ENCODE data around the gene DTNA.
"Not testable (repeated sequence)": the region's sequence is repeated elsewhere in the genome, so short reads cannot be mapped to it uniquely, and the experiment has no call there.

DTNA gene

GRCh38 chr18:34726286-34727004 lies 16.3 kb downstream of the DTNA start:
- DNase-seq, result no peak

- DNase-seq, result no peak
Observed at GRCh38 chr18:34729264-34729663, 19.2 kb downstream of the DTNA start.

GRCh38 chr18:34729740-34730355 lies 19.8 kb downstream of the DTNA start:
- DNase-seq, result no peak

DNA sequence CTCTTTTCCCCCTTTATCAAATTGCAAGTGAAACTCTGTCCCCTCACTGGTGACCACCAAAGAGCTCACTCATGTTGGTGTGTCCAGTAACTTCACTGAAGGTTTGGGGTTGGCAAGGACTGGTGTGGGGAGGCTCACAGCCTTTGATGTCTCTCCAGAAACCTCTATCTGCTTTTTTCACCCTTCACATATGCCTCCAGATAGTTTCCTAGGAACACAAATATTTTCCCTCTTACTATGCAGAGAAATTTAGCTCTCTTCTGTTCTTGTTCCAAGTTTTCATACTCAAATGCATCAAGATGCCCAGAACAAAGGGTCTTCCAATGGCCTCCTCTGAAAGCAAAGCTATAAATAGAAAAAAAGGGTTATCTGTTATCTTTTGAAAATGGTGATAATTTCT lies 20.7 kb downstream of the DTNA start:
- no peak for DNase-seq

DNA sequence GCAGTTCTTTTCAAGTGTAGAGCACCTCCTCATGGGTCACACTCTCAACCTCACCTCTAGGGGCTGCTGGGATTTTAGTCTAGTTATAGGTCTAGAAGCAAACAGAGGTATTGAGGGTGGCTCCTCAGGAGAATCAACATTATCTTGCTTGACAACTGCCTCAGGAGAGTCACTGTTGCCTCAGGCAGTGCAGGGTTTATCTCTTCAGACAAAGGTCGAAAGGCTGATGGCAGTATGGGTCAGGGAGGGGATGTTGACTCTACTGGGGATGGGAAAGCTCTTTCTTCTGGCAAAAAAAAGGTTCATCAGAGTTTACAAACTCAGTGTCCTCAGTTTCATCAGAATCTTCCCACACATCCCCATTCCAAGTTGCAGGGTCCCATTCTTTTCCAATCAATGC lies 24.0 kb downstream of the DTNA start:
- DNase-seq, result no peak

DNA sequence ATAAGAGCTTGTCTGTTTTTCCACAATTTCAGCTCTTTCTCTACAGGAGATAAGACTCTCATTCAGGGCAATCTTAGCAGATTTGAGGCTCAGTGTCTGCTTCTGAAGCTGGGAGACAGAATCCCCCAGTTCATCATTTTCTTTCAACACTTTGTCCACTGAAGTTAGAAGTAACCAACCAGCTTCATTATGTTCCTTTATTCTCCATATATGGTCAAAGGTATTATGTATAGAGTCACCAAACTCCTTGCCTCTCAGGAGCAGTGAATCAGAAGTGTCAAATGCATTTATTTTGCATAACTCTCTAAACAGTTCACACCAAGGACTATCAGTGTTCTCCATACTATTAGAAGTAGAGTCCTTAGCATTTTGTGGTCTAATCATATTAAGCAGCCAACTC lies 24.4 kb downstream of the DTNA start:
- DNase-seq, result not testable (repeated sequence)

- no peak for DNase-seq
Observed at GRCh38 chr18:34738175-34738894, 28.2 kb downstream of the DTNA start.

DNA sequence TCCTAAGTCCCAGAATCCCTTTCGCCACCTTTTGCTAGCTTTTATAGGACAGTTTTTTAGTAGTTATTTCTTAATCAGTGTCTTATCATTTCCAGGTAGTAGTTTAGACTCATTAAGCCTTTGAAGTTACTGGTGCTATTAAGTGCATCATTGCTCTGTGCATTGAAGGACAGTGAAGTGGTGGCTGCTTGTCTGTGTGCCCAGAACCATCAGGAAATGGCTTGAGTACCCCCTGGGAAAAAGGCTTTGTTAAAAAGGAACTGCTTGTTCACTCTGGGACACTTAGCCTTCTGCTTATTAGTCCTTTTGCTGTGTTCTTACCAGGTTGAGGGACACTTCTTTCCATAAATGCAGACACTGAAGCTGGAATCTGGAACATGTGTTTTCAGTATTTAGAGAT lies 30.0 kb downstream of the DTNA start:
- DNase-seq, result no peak

GRCh38 chr18:34740724-34741123 lies 30.6 kb downstream of the DTNA start:
- no peak for DNase-seq

- no peak for DNase-seq
Observed at GRCh38 chr18:34741401-34741800, 31.3 kb downstream of the DTNA start.

GRCh38 chr18:34742891-34743341 lies 32.8 kb downstream of the DTNA start:
- no peak for DNase-seq

DNA sequence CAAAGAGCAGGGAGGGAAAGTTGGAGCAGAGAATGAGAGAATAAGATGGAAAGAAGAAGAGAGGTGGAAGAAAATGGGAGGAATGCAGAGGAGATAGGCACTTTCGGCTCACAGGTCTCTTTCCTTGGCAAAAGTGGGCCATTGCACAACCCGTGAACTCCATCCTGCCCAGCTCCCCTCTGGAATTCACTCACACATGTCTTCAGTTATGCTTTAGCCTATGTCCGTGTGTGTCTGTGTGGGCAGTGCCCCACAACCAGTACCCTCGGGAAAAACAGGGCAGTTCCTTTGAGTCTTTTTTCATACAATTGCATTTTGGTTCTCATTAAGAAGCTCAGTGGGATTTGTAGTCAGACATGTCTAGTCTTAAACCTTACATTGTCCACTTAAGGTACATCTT lies 34.5 kb downstream of the DTNA start:
- no peak for DNase-seq

GRCh38 chr18:34746614-34747013 lies 36.5 kb downstream of the DTNA start:
- DNase-seq, result no peak

DNA sequence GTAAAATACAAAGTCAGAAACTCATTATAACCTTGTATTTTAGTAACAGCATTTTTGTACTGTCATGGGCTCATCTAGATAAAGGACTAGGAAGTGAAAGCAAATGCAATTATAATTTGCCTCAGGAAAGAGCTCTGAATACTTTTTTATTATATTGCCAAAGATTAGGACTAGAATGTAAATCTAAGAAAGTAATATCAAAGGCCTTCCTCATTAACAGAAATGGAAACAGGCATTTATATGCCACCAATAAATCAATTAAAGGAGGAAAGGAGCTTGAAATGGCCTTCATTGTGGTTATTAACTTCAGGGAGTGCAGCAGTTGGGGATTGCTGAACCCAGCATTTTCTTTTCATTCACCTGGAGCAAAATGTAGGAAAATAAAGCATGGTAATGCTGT lies 39.6 kb downstream of the DTNA start:
- DNase-seq, result no peak

- DNase-seq, result no peak
Observed at GRCh38 chr18:34752056-34752455, 42.0 kb downstream of the DTNA start.

DNA sequence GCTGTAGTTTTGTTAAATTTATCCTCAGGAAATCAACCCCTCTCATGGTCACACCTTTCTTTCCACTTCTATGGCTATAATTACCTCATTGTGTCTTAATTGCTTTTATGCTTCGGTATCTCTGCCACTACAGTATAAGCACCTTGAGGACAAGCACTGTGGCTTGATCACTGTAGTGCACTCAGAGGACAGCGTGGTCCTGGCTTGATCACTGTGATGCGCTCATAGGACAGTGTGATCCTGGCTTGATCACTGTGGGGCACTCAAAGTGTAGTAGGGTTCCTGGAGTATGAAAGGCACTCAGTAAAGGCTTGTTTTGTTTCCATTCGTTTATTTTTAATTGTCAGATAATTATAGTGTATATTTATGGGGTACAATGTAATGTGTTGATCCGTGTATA lies 44.2 kb downstream of the DTNA start:
- no peak for DNase-seq

DNA sequence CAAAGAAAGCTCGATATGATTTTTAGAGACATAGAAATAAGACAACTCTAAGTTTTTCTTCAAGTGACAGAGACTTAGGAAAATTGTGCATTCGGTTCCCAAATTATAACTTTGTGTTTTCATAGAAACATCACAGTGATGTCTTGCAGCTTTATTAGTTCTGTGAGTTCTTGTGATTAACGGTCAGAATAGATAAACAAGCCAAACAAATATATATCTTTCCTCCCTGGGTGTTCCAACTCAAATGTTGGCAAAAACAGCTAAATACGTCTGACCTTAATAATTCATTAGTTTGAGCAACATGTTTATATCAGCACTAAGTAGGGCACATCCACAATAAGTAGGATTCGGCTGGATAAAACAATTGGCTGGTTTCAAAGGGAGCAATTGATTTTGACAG lies 47.6 kb downstream of the DTNA start:
- no peak for DNase-seq

- no peak for DNase-seq
Observed at GRCh38 chr18:34758378-34758948, 48.4 kb downstream of the DTNA start.

DNA sequence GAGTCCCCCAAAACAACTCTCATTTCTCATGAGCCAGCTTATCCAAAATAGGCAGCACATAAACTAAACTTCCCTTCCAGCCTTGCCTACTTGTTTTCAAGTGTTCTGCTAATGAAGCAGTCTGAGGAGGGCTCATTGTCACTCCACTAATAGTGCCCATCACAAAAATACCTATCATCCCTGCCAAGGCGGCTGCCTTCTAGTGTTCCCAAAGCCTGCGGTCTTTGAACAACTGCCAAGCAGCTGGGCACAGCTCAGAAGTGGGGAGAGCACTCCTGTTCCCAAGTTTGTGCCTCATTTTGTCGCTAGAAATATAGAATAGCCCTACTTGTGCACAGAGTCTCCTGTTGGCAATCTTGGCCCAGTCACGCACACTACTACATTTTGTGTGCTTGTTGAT lies 50.3 kb downstream of the DTNA start:
- DNase-seq, result no peak

DNA sequence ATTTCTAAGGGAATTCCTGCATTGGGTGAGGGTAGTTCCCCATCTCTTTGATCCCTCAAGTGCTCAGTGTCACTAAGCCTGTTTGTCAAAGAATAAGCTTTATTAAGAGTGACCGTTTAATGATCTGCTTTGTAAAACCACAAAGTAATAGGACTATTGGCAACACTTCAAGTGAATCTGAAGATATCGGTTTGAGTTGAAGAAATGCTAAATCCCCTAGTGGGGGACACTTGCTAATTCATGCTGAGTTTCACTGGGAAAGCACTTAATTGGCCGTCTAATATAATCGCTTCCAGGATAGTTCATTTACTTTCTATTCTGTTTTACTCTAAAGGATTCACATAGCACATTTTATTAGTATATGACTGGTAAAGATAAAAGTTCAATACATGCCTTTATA lies 54.4 kb downstream of the DTNA start:
- DNase-seq, result no peak

- no peak for DNase-seq
Observed at GRCh38 chr18:34767601-34768027, 57.5 kb downstream of the DTNA start.

GRCh38 chr18:34771958-34772357 lies 61.9 kb downstream of the DTNA start:
- DNase-seq, result no peak

DNA sequence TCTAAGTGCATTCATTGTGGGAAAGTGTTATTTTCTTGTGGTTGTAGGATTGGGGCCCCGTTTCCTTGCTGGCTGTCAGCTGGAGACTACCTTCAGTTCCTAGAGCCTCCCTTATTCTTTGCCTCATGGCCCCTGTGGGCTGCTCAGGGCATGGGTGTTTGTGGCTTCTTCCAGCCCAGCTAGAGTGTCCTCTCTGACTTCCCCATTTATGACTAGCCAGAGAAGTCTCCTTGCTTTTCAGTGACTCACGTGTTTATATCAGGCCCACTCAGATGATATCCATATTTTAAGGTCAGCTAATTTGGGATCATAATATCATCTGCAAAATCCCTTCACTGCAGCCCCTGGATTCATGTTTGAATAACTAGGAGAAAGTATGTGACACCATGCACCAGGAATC lies 62.8 kb downstream of the DTNA start:
- DNase-seq, result no peak

DNA sequence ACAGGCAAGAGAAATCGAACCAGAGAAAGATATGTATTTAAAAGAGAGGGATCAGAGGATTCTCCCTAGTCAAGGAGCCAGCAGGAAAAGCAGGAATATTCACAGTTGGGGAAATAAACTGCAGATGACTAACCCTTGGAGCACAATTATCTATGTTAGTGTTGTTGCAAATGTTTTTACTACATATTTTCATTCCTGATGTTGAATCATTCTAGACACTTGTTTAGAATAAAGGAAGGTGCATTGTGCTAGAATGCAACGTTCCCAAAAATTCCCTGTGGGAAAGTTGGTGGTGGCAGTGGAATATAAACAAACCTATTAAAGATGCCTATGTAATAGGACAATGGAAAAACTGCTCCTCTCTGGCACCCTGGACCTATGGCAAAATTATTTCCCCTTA lies 63.3 kb downstream of the DTNA start:
- DNase-seq, result no peak
